GM12873 (cell line): Measurements from ENCODE around the gene LRTM2.

ENCODE experiments used
- CTCF ChIP-seq: IDR thresholded peaks from 2 replicates; pipeline ENCODE4 v1.5.1; 2012; ENCODE audit warnings: low read depth, mild to moderate bottlenecking, moderate library complexity, low read length, control low read depth; ENCODE audit not compliant: insufficient read depth; ENCODE audit errors: missing control alignments

LRTM2 gene

DNA sequence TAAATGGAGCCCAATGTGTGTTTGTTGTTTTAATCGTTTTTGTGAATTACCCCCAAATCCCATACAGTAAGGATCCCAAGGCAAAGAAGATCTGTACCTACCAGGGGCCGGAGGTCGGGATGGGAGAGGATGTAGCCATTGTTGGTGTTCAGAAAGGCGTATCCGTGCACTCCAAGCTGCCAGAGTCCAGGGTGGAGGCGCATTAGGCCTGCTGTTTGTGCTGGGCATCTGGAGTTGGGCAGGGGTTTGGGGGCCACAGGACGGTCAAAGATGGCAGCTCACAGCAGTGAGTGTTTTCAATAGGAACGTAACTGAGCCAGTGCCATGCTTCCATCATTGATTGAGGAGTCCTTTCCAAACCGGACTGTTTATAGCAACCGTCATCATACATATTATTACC is 57.8 kb downstream of the LRTM2 start:
- no peak for TF ChIP-seq CTCF

DNA sequence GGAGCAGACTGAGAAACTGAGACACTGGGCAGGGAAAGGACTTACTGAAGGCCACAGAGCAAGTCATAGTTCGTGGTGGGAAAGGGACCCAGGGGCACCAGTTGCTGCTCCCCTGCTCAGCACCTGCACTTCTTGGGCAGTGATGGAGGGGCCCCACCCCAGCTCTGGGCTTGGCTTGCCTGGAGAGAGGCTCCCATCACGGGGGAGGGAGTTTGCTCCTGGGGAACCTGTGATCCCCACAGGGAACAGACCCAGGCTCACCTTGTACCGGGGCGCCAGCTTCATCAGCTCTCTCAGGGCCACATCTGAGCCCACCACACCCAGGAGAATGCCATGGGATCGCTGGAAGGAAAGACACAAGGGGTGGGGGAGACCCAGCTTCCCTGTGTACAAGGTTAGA is 58.3 kb downstream of the LRTM2 start:
- TF ChIP-seq CTCF, result no peak

- no peak for TF ChIP-seq CTCF
Observed at GRCh38 chr12:1879633-1880032, 59.3 kb downstream of the LRTM2 start.

GRCh38 chr12:1880153-1880845 is 59.9 kb downstream of the LRTM2 start:
- no peak for TF ChIP-seq CTCF

- no peak for TF ChIP-seq CTCF
Observed at GRCh38 chr12:1880876-1881275, 60.5 kb downstream of the LRTM2 start.

DNA sequence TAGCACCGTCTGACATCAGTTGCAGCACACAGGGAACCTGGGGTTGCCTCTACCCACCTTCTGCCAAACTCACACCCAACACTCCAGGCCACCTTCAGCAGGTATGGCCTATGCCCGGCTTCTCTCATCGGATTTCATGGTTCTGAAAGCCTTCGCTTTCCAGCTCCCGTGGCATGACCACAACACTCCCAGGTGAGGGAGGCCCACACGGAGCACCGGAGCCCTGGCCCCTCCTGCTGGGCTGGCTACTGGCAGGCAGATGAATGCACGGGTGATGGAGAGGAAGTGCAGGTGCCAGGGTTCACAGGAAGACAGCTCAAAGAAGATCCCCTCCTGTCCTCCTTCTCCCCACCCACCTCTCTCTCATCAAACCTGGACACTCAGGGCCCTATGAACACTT is 60.9 kb downstream of the LRTM2 start:
- no peak for TF ChIP-seq CTCF

- TF ChIP-seq CTCF, result no peak
Observed at GRCh38 chr12:1881936-1882335, 61.6 kb downstream of the LRTM2 start.
